HG02870 (cell line): ENCODE data around the gene PPARG.
"Not testable (repeated sequence)": the region's sequence is repeated elsewhere in the genome, so short reads cannot be mapped to it uniquely, and the experiment has no call there.

ENCODE experiments used
- ATAC-seq: cut with Tn5 transposase; IDR thresholded peaks from one replicate; pipeline ENCODE4 v1.9.1; 2021; ENCODE audit warnings: mild to moderate bottlenecking, moderate library complexity; ENCODE audit not compliant: unreplicated experiment

The PPARG gene

GRCh38 chr3:12477256-12477655 is 188.4 kb downstream of the PPARG start:
- ATAC-seq = no peak

DNA sequence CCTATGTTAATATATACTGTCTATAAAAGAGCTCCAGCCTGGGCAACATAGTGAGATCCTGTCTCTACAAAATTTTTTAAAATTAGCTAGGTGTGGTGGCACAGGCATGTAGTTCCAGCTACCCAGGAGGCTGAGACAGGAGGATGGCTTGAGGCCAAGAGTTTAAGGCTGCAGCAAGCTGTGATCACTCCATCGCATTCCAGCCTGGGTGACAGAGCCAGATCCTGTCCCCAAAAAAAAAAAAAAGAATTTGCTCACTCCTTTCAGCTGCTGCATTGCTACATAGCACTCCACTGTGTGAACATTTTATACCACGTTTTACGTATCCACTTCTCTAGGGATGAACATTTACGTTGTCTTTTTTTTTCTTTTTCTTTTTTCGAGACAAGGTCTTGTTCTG is 189.5 kb downstream of the PPARG start:
- ATAC-seq = no peak

DNA sequence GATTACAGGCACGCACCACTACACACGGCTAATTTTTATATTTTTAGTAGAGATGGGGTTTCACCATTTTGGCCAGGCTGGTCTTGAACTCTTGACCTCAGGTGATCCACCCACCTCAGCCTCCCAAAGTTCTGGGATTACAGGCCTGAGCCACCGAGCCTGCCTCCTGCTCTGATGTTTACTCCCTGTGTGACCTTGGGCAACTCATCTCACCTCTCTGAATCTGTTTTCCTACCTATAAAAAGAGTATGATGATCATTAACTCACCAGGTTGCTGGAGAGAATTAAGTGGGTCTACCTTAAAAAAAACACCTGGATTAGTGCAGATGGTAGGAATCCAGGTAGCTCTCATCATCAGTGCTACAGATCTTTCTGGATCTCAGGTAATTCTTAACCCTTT is 190.3 kb downstream of the PPARG start:
- not testable (repeated sequence) for ATAC-seq

DNA sequence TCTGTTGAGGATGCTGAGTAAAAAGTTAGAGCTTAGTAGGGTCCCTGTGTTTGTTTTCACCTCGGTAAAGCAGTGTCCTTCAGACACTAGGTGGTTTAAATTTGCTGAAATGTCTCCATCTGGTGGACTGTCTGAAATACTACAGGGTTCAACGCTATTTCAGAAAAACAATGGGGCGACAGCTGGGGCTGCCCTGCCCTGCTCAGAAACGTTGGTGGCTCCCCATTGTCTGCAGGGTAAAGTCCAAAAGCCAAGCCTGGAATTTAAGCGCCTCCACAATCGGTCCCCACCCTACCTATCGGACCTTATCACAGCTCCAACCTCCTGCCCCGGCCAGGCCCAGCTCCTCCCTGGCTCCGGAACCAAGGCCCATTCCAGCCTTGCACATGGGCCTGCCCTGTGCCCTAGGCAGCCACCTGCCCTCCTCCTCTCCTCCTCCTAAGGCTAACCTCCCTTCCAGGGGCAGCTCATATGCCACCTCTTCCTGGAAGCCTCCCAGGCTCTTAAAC is 191.1 kb downstream of the PPARG start:
- no peak for ATAC-seq

- no peak for ATAC-seq
Observed at GRCh38 chr3:12483410-12483809, 194.5 kb downstream of the PPARG start.

DNA sequence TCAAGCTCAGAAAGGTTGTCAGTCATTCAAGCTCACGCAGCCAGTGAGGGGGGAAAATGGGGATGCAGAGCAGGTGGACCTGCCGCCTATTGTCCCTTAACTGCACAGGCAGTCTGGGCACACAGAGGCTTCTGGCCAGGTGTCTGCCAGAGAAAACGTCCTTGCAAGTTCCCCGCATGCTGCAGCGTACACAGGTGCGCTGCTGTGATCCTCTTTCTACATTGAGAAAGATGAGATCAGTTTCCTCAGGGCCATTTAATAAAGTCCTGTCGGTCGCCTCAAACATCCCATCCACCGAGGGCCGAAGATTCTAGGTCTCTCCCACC is 195.0 kb downstream of the PPARG start:
- ATAC-seq = no peak
